Ovary (tissue), 3 donors: Measurements from ENCODE around the gene OR2T35.
"Not testable (repeated sequence)": the region's sequence is repeated elsewhere in the genome, so short reads cannot be mapped to it uniquely, and the experiment has no call there.

Experiments used
- CTCF ChIP-seq, 3 donors: fragments of 450-650 bp in 2 of 3; fragments of 200-600 bp in 1 of 3; IDR thresholded peaks; one replicate each; pipeline versions ENCODE4 v1.5.1 to v1.8.0; 2016 to 2022; ENCODE audit warnings: antibody characterized with exemption in 3 of 3, mild to moderate bottlenecking in 1 of 3
- POLR2A ChIP-seq: fragments of 450-650 bp; IDR thresholded peaks from one replicate; pipeline ENCODE4 v1.6.1; 2017; ENCODE audit warnings: antibody characterized with exemption, mild to moderate bottlenecking, moderate library complexity
- donor health status: DM: no; HTN: no; CAD: no.

- TF ChIP-seq CTCF (IDR thresholded peaks at IDR 0.05); POLR2A: not testable (repeated sequence)
Observed at GRCh38 chr1:248648770-248649536, 3.9 kb upstream of the OR2T35 start.
